HG03045 (cell line): ENCODE measurements around the gene PKP4.
"Not testable (repeated sequence)": the region's sequence is repeated elsewhere in the genome, so short reads cannot be mapped to it uniquely, and the experiment has no call there.

Experiments used
- ATAC-seq: cut with Tn5 transposase; IDR thresholded peaks from one replicate; pipeline ENCODE4 v1.9.1; 2021; ENCODE audit warnings: mild to moderate bottlenecking, moderate library complexity; ENCODE audit not compliant: unreplicated experiment

The PKP4 gene

DNA sequence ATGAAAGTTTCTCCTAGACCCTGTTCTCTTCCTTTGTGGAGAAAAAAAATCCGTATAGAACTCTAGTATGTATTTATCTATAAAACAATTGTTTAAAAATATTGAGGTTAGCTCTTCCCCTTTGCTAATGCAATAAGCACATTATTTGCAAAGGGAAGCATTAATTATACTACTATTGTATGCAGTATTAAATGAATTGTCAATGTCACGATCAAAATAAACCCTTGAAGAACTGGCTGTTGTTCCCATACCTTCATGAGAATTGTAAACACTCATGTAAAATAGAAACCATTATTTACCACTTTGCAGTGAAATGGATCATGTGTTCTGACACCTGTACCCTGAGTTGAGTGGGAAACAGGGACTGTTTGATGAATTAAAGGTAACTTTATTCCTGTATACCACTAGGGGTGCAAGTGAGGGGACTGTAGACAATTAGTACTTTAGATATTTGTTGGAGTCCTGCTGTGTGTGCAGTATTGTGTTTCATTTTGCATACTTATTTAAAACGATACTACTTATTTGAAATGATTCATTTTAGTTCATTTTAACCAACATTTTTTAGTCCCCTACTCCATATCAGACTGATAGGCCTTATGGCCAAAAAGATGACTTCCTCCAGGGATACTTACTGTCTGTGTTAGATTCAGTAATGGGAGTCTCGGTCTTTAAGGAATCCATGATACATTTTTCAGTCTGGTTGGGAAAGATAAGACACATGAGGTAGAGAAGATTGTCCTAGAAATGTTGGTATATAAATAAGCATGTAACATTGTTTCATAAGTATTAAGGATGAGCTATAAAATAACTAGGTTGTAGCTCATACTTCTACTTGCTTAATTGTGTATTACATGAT, 7.9 kb downstream of the PKP4 start:
- peak; percentile 64 for ATAC-seq

DNA sequence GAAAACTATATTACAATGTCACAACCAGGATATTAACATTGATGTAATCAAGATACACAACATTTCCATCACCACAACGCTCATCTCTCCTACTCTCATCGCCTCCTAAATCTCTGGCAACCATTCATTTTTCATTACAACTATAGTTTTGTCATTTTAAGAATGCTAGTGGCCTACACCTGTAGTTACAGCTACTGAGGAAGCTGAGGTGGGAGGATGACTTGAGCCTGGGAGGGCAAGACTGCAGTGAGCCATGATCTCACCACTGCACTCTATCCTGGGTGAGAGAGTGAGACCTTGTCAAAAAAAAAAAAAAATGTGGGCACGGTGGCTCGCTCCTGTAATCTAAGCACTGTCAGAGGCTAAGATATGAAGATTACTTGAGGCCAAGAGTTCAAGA, 10.5 kb downstream of the PKP4 start:
- no peak for ATAC-seq

DNA sequence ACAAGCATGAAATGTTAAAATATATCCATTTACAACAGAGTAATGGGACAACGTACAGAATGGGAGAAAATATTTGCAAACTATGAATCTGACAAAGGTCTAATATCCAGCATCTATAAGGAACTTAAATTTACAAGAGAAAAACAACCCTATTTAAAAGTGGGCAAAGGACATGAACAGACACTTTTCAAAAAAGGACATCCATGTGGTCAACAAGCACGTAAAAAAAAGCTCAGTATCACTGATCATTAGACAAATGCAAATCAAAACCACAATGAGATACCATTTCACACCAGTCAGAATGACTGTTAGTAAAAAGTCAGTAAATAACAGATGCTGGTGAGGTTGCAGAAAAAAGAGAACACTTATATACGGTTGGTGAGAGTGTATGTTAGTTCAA, 16.1 kb downstream of the PKP4 start:
- not testable (repeated sequence) for ATAC-seq

DNA sequence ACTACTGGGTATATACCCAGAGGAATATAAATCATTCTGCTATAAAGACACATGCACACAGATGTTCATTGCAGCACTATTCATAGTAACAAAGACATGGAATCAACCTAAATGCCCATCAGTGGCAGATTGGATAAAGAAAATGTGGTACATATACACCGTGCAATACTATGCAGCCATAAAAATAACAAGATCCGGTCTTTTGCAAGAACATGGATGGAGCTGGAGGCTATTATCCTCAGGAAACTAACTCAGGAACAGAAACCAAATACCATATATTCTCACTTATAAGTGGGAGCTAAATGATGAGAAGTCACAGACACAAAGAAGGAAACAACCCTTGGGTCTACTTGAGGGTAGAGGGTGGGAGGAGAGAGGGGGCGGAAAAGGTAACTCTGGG, 16.5 kb downstream of the PKP4 start:
- not testable (repeated sequence) for ATAC-seq

DNA sequence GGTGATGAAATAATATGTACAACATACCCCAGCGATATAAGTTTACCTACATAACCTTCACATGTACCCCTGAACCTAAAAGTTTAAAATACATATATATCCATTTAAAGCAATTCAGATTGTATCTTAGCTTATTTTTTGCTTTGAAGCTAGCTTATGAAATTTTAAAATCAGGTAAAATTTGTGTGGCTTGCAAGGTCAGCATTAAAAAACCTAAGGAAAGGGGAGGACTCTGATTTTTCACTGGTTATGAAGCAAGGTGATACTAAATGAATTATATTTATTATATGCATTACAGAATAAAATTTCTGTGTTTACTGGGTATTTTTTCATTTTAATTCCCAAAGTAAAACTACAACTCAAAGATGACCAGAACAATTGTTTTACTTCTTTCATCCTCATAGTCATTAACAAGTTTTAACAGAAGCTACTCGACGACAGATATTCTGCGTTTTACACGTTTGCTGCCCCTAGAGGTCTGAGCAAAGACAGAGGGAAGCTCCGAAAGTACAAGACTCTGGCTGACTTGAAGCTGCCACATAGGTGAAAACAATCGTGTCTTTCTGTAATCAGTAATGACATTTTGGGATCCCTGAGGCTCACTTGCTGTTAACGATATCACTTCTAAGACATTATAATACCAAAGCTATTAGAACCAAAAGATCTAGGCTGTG, 17.1 kb downstream of the PKP4 start:
- ATAC-seq = no peak

DNA sequence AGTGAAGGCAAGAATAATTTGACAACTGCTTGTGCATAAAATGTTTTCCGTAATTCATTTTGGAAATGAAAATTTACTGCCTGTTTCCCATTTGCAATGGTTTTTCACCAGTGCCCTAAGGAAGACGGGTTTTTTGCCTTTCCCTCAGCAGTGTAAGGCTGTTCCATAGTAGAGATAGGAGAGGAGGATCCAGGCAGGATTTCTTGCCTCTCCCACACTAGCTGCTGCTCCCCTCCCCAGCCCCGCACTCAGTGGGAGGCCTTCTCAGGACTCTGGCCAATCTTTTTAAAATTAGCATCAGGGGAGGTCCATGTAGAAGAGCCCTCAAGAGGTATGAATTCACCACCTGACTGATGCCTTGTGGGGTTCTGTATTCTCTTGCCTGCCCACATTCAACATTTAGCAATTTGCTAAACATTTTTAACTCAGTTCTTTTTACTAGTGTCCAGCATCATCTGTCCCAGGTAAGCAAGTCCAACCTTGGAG, 17.8 kb downstream of the PKP4 start:
- ATAC-seq = not testable (repeated sequence)

DNA sequence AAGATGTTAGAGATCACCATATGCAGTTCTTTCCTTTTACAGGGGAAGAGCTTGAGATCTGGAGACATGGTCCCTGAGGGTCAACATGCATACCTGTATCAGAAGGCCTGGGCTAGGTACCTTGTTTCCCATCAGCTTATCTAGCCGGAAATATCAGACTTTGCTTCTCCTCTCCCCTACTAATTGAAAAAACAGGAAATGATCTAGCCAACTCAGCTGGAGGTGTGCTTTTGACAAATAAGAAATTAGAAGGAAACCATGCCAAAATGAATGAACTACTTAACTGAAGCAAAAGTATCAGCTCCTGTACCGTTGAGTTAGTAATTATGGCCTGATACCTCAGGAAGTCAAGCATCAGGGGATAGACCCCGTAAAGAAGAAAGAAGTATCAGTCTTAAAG, 20.4 kb downstream of the PKP4 start:
- no peak for ATAC-seq

DNA sequence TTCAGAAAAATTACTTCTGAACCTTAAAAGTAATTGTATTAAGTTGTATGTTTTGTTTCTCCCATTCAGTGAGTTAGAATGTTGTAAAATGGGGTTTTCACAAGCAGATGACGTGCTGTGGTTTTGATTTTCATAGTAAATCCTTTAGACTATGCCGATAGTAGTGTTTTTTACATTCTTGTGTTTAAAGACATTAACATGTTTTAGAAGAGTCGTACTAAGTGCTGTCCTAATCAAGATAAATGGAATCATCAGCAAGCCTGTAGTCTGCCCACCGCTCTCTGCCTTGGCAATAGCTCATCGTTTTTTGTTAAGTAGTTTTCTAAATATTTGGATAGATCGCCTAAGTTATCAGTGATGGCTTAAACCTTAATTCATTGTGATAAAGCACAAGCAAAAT, 21.5 kb downstream of the PKP4 start:
- no peak for ATAC-seq

DNA sequence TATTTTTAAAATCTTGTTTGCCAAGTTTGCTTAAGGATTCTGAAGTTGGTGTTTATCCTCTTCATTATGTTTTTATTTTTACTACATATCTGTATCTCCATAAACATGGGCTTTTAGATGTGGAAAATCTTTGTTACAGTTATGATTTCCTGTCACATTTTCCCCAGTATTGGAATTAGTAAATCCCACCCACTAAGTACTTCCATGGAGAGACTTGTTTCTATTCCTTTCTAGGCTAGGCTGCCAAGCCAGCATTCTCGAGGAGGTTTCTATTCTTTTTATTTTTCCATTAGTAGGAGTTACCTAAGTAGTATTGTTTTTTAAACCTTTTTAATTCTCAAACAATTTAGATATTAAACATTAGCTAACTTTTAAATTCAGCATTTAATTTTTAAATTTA, 22.1 kb downstream of the PKP4 start:
- no peak for ATAC-seq

DNA sequence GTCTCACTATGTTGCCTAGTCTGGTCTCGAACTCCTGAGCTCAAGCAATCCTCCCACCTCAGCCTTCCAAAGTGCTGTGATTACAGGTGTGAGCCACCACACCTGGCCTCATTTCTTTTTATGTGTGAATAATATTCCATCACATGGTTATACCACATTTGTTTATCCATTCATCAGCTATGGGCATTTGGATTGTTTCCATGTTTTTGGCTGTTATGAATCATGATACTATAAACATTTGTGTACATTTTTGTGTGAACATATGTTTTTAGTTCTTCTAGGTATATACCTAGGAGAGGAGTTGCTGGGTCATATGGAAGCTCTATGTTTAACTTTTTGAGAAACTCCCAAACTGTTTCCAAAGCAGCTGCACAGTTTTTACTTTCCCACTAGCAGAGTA, 24.4 kb downstream of the PKP4 start:
- no peak for ATAC-seq

DNA sequence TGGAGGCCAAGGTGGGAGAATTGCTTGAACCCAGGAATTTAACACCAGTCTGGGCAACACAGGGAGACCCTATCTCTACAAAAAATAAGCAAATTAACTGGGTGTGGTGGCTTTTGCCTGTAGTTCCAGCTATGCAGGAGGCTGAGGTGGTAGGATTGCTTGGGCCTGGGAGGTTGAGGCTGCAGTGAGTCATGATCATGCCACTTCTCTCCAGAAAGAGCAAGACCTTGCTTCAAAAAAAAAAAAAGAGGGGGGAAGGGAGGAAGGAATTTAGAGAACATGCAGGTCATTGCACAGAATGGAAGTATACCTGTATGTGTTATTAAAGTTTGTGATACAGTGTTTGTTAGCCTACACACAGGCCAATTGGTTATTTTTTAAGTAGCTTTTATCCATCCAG, 25.8 kb downstream of the PKP4 start:
- no peak for ATAC-seq

DNA sequence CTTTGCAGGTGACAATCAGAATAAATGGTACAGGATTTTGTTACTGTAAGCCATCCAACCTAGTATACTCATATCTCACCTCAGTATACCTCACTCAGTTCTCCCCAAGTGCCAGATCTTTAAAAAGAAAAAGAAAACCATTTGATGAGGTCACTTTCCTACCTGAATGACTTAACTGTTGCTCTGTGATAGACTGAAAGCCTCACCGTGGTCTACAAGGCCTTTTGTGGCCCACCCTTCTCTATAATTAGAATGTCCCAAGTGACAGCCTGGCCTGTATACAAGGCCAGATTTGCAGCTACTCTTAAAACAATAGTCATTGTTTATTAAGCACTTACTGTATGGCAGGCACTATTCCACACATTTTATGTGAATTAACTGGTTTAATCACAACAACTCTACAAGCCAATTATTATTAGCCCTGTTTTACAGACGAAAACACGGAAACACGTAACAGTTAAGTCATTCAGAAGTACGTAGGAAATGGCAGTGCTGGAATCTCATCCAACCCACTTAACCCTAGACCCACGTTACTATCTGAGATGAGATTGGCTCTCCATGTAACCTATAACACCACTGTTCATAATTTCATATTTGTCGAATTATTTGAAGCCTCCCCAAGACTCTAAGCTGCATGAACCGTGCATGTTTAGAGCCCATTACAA, 28.3 kb downstream of the PKP4 start:
- no peak for ATAC-seq

DNA sequence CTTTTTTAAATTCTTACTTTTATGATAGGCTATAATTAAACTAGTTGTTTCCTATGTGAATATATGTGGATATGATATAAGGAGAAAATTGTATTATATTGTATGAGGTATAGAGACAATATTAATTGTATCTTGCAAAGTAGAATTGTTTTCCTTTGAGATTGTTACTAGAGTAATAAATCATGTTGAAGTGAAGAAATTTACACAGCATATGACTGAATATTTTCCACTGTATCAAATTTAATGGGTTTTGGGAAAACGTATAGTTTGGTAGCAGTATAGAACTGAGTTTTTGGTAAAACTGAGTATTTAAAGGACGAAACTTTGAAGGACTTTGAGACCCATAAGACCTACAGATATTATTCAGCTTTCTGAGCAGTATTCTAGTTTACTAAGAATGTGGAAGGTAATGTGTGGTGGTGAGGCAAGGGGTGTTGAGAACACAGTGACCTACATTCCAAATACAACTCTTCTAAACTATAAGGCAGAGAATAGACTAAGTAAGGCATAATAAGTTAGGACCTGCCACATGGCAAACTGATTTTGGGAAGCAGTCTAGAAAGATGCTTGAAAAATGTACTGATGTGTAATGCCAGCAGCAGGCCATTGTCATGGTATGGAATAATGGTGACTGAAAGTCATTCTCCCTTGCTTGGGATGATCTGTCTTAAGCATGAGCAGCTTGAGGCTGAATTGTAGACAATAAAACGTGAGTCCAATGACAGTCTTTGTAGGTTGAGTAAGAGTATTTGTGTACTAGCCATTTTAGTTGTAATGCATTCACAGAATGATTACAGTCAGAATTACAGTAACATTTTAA, 29.6 kb downstream of the PKP4 start:
- ATAC-seq = no peak

DNA sequence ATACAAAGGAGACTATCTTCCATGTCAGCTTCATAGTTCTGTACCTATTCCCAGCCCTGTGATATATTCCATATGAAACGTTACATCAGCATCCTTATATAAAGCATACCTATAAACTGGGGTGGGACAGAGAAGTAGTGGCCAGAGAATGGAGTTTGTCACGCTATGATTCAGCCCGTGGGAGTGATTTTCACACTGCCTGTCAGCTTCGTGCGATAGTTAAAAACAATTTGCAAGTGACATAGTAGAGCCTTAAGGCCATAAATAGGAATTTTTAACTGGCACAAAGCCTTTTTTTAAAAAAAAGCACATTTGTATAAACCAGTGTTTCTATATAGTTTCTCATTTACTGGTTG, 30.2 kb downstream of the PKP4 start:
- no peak for ATAC-seq

DNA sequence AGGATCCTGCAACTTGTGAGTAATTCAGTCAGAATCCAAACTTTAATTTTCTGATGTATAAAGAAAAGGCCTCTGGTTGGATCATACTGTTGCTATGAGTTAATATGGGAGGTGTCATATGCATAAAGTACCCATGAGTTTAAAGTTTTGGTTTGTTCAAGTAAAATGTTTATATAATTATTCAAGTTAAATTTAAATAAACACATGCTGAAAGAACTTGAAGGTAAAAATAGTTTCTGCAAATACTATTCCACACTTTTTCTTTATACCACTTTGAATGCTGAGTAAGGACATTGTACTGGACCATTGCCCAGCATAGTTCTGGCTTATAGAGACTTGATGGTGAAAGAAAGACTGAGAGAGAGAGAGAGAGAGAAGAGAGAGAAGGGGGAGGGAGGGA, 30.7 kb downstream of the PKP4 start:
- ATAC-seq = no peak

DNA sequence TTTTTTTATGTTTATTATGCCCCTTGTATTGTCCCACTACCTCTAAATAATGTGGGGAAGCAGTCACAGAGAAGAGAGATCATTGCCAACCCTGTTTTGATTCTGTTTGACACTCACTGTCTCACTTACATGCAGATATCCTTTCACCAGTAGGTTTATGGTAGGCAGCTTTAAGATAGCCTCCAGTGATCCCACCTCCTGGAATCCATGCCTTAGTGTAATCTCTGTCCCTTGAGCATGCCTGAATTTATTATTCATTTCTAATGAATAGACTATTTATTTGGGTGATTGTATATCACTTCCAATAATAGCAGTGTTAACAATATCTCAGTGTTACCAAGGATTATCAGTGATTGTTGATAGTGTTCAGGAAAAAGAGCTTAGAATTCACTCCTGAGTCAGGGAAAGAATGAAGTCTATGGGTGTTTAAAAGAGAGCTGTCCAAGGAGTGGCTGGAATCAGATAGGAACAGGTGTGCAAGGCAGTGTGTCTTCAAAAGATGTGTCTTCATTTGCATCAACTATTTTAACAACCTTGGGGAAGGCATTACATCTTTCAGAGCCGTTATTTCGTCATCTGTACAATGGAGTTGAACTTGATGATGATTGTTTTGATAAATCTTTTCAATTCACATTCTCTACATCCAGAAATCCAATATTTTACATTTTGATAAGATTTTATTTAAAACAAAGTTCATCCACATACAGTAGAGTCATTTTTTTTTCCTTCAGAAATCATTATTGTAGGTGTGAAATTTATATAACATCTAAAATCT, 31.9 kb downstream of the PKP4 start:
- ATAC-seq = no peak

DNA sequence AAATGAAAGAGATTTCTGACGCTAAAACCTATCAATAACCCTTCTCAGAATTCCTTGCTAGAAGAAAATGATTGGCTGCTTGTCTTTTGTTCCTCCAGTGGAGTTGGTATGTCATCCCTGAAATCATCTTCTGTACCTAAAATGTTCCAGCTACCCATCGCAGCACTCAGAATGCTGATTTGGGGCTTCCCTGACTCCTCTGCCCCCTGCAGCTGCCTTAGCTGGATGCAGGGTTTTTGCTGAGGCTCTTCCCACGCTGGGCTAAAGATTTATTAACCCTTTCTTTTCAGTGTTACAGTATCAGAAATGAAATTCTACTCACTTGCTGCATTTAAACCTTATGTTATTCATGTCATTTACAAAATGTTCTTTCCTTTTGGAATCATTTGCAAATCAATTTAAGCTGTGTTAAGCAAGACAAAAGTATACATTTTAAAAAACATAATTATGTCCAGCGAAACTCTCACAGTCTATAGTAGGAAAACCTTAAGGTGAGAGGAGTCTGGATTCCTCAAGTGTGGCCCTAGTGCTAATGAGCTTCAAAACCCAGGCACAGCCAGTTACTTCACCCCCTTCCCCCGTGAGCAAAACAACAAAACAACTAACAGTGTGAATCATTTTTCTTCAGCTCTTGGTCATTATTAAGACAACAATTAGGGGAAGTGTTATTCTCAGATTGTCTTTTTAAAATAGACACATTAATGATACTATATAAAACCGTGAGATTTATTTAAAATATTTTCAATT, 32.8 kb downstream of the PKP4 start:
- ATAC-seq = no peak

DNA sequence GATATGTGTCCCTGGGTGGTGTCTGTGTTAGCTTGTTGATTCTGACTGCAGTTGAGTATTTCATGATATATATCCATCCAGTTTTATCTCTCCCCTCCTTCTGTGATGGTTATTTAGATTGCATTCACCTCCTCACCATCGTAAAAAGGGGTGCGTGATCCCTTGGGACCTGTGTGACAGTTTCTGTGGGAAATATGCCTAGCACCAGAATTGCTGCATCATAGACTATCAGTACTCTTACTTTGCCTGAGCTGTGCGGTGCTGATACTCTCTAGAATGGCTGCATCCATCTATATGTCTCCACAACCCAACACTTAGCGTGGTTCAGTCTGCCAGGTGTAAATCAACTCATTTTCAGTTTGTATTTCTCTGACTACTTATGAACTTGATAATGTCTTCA, 34.3 kb downstream of the PKP4 start:
- ATAC-seq = no peak

DNA sequence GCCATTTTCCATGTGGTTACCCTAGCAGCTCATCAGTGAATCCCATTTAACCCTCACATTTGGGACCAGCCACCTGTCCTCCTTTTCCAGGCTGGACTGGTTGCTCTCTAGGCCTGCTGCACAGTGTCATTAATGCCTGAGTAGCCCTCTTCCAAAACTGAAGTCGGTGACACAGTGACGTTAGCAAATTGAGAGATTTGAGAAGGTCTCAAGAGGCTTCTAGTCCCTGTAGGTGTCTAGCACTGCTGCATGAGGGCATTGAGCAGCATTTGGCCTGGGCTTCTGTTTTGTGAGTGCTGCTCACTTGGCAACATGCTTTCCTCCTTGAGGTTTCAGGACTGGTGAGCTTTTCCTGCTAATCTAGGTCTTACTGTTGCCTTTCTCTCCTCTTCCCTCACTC, 36.7 kb downstream of the PKP4 start:
- ATAC-seq = no peak

DNA sequence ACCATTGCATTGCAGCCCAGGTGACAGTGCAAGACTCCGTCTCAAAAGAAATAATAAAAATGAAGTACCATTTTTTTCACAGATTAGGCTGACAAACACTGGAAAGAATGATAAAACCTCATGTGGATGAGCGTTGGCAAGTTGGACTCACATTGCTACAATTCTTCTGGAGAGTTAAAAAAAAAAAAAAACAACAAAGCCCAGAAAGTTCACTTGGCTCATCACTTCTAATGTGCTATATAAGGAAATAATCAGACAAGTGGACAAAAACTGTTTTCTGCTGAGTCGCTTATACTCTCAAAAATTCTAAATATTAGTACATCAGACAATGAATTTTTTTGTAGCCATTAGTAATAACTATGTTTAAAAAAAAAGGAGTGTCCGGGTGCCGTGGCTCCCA, 38.4 kb downstream of the PKP4 start:
- ATAC-seq = no peak
